Measurements from ENCODE around the gene NCKAP5.

DNA sequence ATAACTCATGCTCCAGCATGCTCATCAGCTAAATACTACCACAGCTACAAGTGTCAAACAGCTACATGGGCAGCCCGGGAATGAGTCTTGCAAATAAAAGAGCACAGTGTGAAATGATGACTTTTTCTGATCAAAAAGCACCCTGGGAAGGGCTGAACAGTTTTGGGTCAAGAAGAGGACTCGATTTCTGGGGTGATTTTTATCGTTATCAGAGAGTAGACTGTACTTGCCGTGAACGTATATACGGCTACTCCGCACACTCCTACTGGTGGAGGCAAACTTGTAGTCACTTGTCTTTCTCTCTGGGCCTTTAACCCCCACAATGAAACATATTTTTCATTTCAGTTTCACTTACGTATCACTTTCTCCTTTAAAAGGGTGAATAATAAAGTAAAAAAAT is 54.4 kb downstream of the NCKAP5 start:
- TF ChIP-seq, protein P1, sequence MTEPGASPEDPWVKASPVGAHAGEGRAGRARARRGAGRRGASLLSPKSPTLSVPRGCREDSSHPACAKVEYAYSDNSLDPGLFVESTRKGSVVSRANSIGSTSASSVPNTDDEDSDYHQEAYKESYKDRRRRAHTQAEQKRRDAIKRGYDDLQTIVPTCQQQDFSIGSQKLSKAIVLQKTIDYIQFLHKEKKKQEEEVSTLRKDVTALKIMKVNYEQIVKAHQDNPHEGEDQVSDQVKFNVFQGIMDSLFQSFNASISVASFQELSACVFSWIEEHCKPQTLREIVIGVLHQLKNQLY (CRISPR knock-in tag; IDR thresholded peaks at IDR 0.05), result no peak
- TF ChIP-seq, protein P2, sequence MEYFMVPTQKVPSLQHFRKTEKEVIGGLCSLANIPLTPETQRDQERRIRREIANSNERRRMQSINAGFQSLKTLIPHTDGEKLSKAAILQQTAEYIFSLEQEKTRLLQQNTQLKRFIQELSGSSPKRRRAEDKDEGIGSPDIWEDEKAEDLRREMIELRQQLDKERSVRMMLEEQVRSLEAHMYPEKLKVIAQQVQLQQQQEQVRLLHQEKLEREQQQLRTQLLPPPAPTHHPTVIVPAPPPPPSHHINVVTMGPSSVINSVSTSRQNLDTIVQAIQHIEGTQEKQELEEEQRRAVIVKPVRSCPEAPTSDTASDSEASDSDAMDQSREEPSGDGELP (IDR thresholded peaks at IDR 0.05; ENCODE audit: borderline replicate concordance, low read depth), result no peak
- TF ChIP-seq, protein P3, sequence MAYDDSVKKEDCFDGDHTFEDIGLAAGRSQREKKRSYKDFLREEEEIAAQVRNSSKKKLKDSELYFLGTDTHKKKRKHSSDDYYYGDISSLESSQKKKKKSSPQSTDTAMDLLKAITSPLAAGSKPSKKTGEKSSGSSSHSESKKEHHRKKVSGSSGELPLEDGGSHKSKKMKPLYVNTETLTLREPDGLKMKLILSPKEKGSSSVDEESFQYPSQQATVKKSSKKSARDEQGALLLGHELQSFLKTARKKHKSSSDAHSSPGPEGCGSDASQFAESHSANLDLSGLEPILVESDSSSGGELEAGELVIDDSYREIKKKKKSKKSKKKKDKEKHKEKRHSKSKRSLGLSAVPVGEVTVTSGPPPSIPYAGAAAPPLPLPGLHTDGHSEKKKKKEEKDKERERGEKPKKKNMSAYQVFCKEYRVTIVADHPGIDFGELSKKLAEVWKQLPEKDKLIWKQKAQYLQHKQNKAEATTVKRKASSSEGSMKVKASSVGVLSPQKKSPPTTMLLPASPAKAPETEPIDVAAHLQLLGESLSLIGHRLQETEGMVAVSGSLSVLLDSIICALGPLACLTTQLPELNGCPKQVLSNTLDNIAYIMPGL (CRISPR knock-in tag; IDR thresholded peaks at IDR 0.05; ENCODE audit: borderline replicate concordance in 1 of 2, low read depth in 1 of 2), result no peak
- TF ChIP-seq EZH2 (conservative IDR thresholded peaks at IDR 0.05; ENCODE audit: low read depth, low read length) (no peak), ZNF3 (CRISPR knock-in tag; IDR thresholded peaks at IDR 0.05) (no peak), JARID2 (CRISPR knock-in tag; IDR thresholded peaks at IDR 0.05; ENCODE audit: insufficient replicate concordance) (no peak), PRMT3 (CRISPR knock-in tag; IDR thresholded peaks at IDR 0.05; ENCODE audit: borderline replicate concordance, low read depth) (no peak), POLR2G (IDR thresholded peaks at IDR 0.05; ENCODE audit: low read depth, low read length) (no peak), TOPORS (CRISPR knock-in tag; IDR thresholded peaks at IDR 0.05) (no peak)
- TF ChIP-seq, protein P4, sequence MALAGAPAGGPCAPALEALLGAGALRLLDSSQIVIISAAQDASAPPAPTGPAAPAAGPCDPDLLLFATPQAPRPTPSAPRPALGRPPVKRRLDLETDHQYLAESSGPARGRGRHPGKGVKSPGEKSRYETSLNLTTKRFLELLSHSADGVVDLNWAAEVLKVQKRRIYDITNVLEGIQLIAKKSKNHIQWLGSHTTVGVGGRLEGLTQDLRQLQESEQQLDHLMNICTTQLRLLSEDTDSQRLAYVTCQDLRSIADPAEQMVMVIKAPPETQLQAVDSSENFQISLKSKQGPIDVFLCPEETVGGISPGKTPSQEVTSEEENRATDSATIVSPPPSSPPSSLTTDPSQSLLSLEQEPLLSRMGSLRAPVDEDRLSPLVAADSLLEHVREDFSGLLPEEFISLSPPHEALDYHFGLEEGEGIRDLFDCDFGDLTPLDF (CRISPR knock-in tag; IDR thresholded peaks at IDR 0.05), result no peak
- TF ChIP-seq, protein P5, sequence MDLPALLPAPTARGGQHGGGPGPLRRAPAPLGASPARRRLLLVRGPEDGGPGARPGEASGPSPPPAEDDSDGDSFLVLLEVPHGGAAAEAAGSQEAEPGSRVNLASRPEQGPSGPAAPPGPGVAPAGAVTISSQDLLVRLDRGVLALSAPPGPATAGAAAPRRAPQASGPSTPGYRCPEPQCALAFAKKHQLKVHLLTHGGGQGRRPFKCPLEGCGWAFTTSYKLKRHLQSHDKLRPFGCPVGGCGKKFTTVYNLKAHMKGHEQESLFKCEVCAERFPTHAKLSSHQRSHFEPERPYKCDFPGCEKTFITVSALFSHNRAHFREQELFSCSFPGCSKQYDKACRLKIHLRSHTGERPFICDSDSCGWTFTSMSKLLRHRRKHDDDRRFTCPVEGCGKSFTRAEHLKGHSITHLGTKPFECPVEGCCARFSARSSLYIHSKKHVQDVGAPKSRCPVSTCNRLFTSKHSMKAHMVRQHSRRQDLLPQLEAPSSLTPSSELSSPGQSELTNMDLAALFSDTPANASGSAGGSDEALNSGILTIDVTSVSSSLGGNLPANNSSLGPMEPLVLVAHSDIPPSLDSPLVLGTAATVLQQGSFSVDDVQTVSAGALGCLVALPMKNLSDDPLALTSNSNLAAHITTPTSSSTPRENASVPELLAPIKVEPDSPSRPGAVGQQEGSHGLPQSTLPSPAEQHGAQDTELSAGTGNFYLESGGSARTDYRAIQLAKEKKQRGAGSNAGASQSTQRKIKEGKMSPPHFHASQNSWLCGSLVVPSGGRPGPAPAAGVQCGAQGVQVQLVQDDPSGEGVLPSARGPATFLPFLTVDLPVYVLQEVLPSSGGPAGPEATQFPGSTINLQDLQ (CRISPR knock-in tag; IDR thresholded peaks at IDR 0.05), result no peak

Measured in HepG2 (cell line).